Activated T-helper 1 cell treated with Interleukin-2 at 50 U/mL for 16 hours (primary cell): ENCODE results near the gene RPL19.

ENCODE experiments used
- DNase-seq: peaks from one replicate; pipeline ENCODE4 v3.0.0-alpha.2; 2020; ENCODE audit warnings: low read depth

Gene RPL19

GRCh38 chr17:39223907-39224777, 24.1 kb downstream of the RPL19 start:
- no peak for DNase-seq

GRCh38 chr17:39224778-39225307, 24.8 kb downstream of the RPL19 start:
- DNase-seq = no peak

- DNase-seq = no peak
These were observed 25.4 kb downstream of the RPL19 start, which contains the start of gene STAC2 for GRCh38 chr17:39225308-39225958. Gene STAC2, minus strand, starts transcription at chr17:39225945. Its CDS starts 443 bp downstream, at chr17:39225502.

- no peak for DNase-seq
These were observed 26.0 kb downstream of the RPL19 start for GRCh38 chr17:39225959-39226683.

GRCh38 chr17:39227364-39227919, 27.4 kb downstream of the RPL19 start:
- DNase-seq = no peak

GRCh38 chr17:39229274-39229913, 29.3 kb downstream of the RPL19 start:
- no peak for DNase-seq

GRCh38 chr17:39230361-39230760, 30.3 kb downstream of the RPL19 start:
- no peak for DNase-seq

GRCh38 chr17:39231091-39231561, 31.0 kb downstream of the RPL19 start:
- DNase-seq = no peak

GRCh38 chr17:39231591-39232551, 31.8 kb downstream of the RPL19 start:
- DNase-seq = peak; percentile 29

GRCh38 chr17:39235555-39236449, 35.7 kb downstream of the RPL19 start:
- DNase-seq = no peak

GRCh38 chr17:39236450-39236927, 36.4 kb downstream of the RPL19 start:
- no peak for DNase-seq

GRCh38 chr17:39236981-39237441, 36.9 kb downstream of the RPL19 start:
- no peak for DNase-seq

- DNase-seq = no peak
These were observed 37.5 kb downstream of the RPL19 start for GRCh38 chr17:39237586-39237985.

GRCh38 chr17:39238311-39238972, 38.4 kb downstream of the RPL19 start:
- DNase-seq = peak; percentile 71

- DNase-seq = peak; percentile 54
These were observed 39.7 kb downstream of the RPL19 start for GRCh38 chr17:39239640-39240314.

GRCh38 chr17:39240631-39241030, 40.5 kb downstream of the RPL19 start:
- DNase-seq = no peak

- no peak for DNase-seq
These were observed 43.1 kb downstream of the RPL19 start for GRCh38 chr17:39243155-39243554.
